HepG2 (cell line): Measurements from ENCODE around the gene CTSW. TPM values are rescaled to one million over a fixed set of nuclear protein-coding genes. Genes with fewer than 3 reads are reported as not detected.
A peak's percentile ranks its signal among the peaks of the same experiment; 100 is the strongest.

Source experiments
- ADNP ChIP-seq: sonication (generic); formaldehyde crosslinking; IDR thresholded peaks from 2 replicates; pipeline ENCODE4 v1.4.0; 2020; ENCODE audit warnings: missing genetic modification reagents
- ARNT ChIP-seq: fragments of 450-650 bp; IDR thresholded peaks from 2 replicates; pipeline ENCODE4 v1.6.1; 2017
- BCL3 ChIP-seq: sonication (generic); formaldehyde crosslinking; IDR thresholded peaks from 2 replicates; pipeline ENCODE4 v1.5.1; 2020; ENCODE audit warnings: mild to moderate bottlenecking, missing genetic modification reagents, moderate library complexity
- KDM6A ChIP-seq: IDR thresholded peaks from 2 replicates; pipeline ENCODE4 v1.6.1; 2016; ENCODE audit warnings: low read depth
- KIAA2018 ChIP-seq: sonication (generic); formaldehyde crosslinking; IDR thresholded peaks from 2 replicates; pipeline ENCODE4 v1.5.0; 2020; ENCODE audit warnings: mild to moderate bottlenecking, missing genetic modification reagents, borderline replicate concordance
- MEIS2 ChIP-seq: sonication (generic); formaldehyde crosslinking; IDR thresholded peaks from 2 replicates; pipeline ENCODE4 v1.9.0; 2021; ENCODE audit warnings: mild to moderate bottlenecking, missing genetic modification reagents
- PRPF4 ChIP-seq: fragments of 200-400 bp; formaldehyde crosslinking; IDR thresholded peaks from 2 replicates; pipeline ENCODE4 v1.6.1; 2016; ENCODE audit warnings: low read length, low read depth; ENCODE audit not compliant: poor library complexity, severe bottlenecking
- RAD51 ChIP-seq: fragments of 450-650 bp; IDR thresholded peaks from 2 replicates; pipeline ENCODE4 v1.6.1; 2016; ENCODE audit warnings: borderline replicate concordance
- RNF219 ChIP-seq: sonication (generic); formaldehyde crosslinking; IDR thresholded peaks from 2 replicates; pipeline ENCODE4 v1.5.0; 2020; ENCODE audit warnings: mild to moderate bottlenecking, missing genetic modification reagents
- SP5 ChIP-seq: IDR thresholded peaks from 2 replicates; pipeline ENCODE4 v1.6.1; 2016; ENCODE audit warnings: low read depth, borderline replicate concordance
- TARDBP ChIP-seq: sonication (generic); formaldehyde crosslinking; IDR thresholded peaks from 2 replicates; pipeline ENCODE4 v1.8.0; 2022; ENCODE audit warnings: mild to moderate bottlenecking, missing genetic modification reagents
- THAP11 ChIP-seq: IDR thresholded peaks from 2 replicates; pipeline ENCODE4 v1.6.1; 2016; ENCODE audit warnings: missing biosample characterization, missing genetic modification reagents
- ZBTB25 ChIP-seq: IDR thresholded peaks from 2 replicates; pipeline ENCODE4 v1.6.1; 2018; ENCODE audit warnings: missing genetic modification reagents
- ZNF691 ChIP-seq: sonication (generic); formaldehyde crosslinking; IDR thresholded peaks from 2 replicates; pipeline ENCODE4 v1.4.0; 2020; ENCODE audit warnings: missing genetic modification reagents, low read depth, mild to moderate bottlenecking, borderline replicate concordance
- ZNF841 ChIP-seq: sonication (generic); formaldehyde crosslinking; IDR thresholded peaks from 2 replicates; pipeline ENCODE4 v1.8.1; 2023; ENCODE audit warnings: missing genetic modification reagents, borderline replicate concordance
- polyA plus RNA-seq, 8 experiments: library from polyadenylated mRNA; depleted of rRNA in 3 of 8; stranded (reverse) in 7 of 8; unstranded in 1 of 8; fragments of >200 nt; fragmentation: Illumina TruSeq in 4 of 8; extraction: Trizol in 4 of 8; gene quantifications; 2 replicates each; pipeline versions ENCODE4 v1.2.1 to v1.2.3, GENCODE V29; 2011 to 2016; ENCODE audit warnings: low read depth in 4 of 8, missing spikeins in 1 of 8, mixed read lengths in 1 of 8; ENCODE audit not compliant: insufficient read depth in 1 of 8
- total RNA-seq, 5 experiments: library from RNA; depleted of rRNA; stranded (reverse); fragments of >200 nt; fragmentation: Illumina TruSeq; extraction: Trizol; gene quantifications; 2 replicates each; pipeline ENCODE4 v1.2.3, GENCODE V29; 2016; ENCODE audit warnings: low read depth in 1 of 5

CTSW gene
- total and polyA plus RNA-seq, 2 of the 13 experiments (the other 11 are each of a cell fraction or from before 2014, with no cell fraction given), result 0.09 TPM; not detected in 1

GRCh38 chr11:65891219-65892136 is 11.8 kb downstream of the CTSW start (continued):
- TF ChIP-seq RNF219 (CRISPR knock-in tag), result no peak; the same call in none of the 2 replicates
- no peak for TF ChIP-seq KIAA2018 (CRISPR knock-in tag)
- no peak for TF ChIP-seq ARNT
- peak; percentile 85; the same call in 1 of the 2 replicates for TF ChIP-seq ZNF691 (CRISPR knock-in tag)
- no peak for TF ChIP-seq SP5 (CRISPR knock-in tag)
- TF ChIP-seq KDM6A, result no peak
- no peak for TF ChIP-seq RAD51
- TF ChIP-seq PRPF4, result no peak
- peak; percentile 17; the same call in 1 of the 2 replicates for TF ChIP-seq TARDBP
- no peak for TF ChIP-seq ZBTB25 (CRISPR knock-in tag)
- no peak for TF ChIP-seq BCL3
- TF ChIP-seq MEIS2, result no peak; the same call in 1 of the 2 replicates
- no peak for TF ChIP-seq ADNP (CRISPR knock-in tag)
- no peak for TF ChIP-seq ZNF841 (CRISPR knock-in tag)
- peak; percentile 70 for TF ChIP-seq THAP11 (CRISPR knock-in tag)
